ENCODE measurements around the gene DHRS2.

DNA sequence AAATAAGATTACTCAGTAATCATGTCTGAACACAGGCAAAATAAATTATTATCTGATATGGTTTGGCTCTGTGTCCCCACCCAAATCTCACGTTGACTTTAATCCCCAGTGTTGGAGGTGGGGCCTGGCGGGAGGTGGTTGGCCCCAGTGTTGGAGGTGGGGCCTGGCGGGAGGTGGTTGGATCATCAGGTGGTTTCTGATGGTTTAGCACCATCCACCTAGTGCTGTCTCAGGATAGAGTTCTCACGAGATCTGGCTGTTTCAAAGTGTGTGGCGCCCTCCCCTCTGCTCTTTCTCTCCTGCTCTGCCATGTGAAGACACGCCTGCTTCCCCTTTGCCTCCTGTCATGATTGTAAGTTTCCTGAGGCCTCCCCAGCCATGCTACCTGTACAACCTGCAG lies 18.1 kb downstream of the DHRS2 start:
- no peak for TF ChIP-seq SP1 (IDR thresholded peaks at IDR 0.05)
- TF ChIP-seq SUZ12 (IDR thresholded peaks at IDR 0.05) = no peak
- no peak for TF ChIP-seq FOXM1 (IDR thresholded peaks at IDR 0.05; ENCODE audit: borderline replicate concordance)
- no peak for TF ChIP-seq L3MBTL2 (conservative IDR thresholded peaks at IDR 0.05)
- no peak for TF ChIP-seq FOXA1 (IDR thresholded peaks at IDR 0.05)
- no peak for TF ChIP-seq ELF4 (IDR thresholded peaks at IDR 0.05)
- TF ChIP-seq BHLHE40 (IDR thresholded peaks at IDR 0.05; ENCODE audit: borderline replicate concordance) = no peak
- TF ChIP-seq HDGF (IDR thresholded peaks at IDR 0.05; ENCODE audit: borderline replicate concordance) = no peak
- TF ChIP-seq CTBP1 (IDR thresholded peaks at IDR 0.05; ENCODE audit: borderline replicate concordance) = no peak
- no peak for TF ChIP-seq NFRKB (IDR thresholded peaks at IDR 0.05)
- TF ChIP-seq ZNF384 (IDR thresholded peaks at IDR 0.05) = no peak
- TF ChIP-seq LEF1 (IDR thresholded peaks at IDR 0.05; ENCODE audit: borderline replicate concordance) = no peak
